Anterior cingulate cortex (tissue), 58 donors: ENCODE results near the gene HOXA7.
A peak's percentile ranks its signal among the peaks of the same experiment; 100 is the strongest.

Experiments
- DNase-seq, 58 donors: peaks; one replicate each; lab custom pipeline; 2025; lab: John Stamatoyannopoulos, UW

HOXA7 gene

GRCh38 chr7:27161214-27161720, 4.8 kb upstream of the HOXA7 start:
- DNase-seq = peak in 1 of 58 donors; percentile 18

DNA sequence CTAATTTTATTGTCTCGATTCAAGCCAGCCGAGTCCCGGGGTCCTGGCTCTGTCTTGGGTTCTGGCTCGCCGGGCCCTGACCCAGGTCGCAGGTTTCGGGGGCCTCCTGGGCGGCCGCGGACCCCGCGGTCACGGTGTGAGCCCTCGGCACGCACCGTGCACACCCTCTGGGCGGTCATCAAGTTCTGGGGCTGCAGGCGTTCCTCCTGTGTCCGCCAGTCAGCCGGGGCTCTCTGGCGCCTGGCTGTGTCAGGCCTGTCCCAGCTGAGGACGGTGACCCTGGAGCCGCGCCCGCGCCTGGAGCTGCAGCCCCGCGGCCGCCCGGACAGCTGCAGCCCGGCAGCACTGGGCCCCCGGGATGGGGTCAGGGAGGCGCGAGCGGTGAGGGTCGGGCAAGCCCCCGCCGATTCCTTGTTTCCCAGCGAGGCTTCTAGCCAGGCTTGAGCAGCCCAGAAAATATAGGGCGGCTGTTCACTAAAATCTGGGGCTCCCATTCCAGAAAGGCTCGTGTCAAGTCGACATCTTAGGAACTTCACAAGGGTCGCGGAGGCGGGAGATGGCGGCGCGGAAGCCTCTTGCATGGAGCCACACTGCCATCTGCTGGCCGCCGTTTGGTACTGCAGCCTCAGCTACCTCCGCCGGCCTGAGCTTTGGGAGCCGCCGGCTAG, 4.2 kb upstream of the HOXA7 start:
- peak in 57 of 58 donors; percentile 11 to 89 (median 60) for DNase-seq

DNA sequence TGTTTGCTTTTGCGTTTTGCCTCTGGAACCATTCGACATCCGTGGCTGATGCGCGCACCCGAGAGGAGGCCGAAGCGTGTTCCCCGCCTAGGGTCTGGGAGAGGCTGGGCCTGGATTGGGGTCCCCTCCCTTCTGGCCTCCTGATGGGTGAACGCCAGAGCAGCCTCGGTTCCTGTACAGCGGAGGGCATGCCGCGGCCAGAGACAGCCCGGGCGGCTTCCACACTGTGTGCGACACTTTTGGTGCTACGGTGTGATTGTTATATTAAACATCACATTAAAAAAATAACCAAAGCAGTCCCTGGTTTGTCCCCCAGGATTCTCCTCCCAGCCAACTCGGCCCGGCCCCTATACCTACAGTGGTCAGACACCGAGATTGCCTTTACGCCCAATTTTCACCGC, 3.7 kb upstream of the HOXA7 start:
- no peak for DNase-seq

DNA sequence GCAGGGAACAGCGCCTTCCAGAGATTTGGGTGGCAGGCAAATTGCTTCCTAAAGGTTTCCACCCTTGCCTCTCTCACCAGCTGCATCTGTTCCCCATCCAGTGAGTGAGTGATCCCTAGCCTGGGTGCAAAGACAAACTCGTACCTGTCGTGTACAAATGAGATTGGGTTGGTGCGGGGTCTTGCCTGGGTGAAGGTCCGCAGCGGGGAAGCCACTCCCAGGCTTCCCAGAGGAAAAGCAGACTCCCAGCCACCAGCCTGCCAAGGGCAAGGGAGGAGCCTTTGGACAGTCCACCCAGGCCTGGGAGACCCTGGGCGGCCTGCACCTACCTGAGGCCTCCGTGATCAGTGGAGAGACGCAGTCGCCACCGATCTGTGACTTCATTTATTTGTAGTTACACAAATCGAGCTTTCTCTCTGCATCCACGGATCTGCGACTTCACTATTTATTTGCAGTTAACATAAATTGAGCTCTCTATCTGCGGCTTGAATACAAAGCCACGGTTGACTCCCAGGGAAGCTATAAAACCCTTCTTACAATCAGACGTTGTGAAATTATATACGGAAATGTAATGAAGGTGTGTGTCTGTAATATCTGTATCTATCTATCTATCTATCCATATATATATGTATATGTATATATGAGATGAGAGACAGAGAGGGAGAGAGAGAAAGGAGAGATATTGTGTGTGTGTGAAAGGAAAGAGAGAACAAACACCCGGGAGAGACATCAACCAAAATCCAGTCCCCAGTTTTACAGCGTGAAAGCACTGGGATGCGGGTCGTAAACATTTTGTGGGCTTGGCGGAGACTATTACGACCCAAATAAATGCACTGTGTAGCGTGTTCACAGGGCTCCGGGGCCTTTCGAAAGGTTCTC, 3.0 kb upstream of the HOXA7 start:
- no peak for DNase-seq

DNA sequence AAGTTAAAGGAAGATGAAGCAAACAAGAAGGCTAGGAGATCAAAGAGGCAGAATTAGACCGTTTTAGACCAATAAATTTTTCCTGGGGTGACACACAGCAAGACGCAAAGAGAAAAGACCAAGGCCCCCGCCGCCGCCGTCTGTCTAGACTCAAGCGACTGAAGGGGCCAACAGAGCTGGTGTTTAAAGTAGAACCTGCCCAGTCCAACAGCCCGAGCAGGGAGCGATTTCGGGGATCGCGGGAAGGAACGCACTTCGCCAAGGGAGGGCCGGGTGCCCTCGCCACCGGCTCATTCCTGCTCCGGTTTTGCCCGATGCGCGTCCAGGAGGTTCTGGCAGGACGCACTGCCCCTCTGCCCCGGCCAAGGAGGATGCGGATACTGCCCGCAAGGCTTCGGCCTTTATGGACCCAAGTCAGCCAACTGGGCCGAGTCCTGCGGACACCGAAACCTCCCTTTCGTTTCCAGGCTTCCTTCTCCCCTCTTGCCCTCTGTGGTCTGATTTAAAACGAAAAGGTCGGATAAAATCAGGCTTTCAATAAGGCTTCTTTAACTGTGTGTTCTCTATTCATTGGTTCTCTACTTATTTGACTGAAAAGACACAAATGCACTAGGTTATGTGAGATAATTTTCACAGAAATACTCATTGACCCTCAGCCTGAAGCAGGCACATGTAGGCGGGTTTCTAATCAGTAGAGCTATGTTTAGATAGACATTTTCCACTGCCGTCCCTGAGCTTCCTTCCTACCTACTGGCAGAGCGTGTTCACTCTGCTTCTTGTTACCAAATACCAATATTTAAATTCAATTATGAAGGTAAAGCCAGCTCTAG, 2.2 kb upstream of the HOXA7 start:
- no peak for DNase-seq

- DNase-seq = no peak
Measured at GRCh38 chr7:27157702-27158431, 1.4 kb upstream of the HOXA7 start.

DNA sequence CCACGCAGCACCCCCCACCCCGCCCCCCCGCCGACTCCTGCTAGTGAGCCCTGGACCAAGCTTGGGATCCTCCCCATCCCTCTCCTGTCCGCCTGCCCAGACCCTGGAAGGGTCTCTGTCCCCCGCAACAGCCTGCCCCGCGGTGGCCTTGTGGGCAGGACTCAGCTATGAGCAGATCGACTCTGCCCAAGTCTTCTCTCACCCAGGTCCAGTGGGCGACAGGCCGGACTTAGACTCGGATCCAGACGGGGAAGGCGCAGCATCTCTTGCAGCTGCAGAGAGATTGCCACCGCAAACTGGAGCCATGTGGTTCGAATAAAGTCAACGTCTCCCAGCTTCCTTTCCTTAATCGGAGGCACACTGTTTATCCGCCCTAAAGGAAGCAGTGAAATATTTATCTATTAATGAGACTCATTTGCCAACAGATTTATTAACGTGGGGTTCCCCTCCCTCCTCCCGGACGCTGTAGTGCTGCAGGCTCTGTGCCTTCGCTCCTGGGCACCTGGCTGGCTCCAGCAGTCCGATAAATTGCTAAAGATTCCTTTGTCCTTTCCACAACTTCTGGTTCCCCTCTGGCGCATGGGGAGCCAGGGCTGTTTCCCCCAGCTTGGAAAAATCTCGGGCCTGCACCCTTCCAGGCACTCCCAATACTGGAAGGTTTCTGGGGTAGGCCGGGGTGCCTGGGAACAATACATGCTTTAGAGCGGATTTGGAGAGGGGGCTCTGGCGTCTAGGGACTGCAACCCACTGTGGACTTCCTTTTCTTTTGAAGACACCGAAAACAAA, 634 bp upstream of the HOXA7 start:
- DNase-seq = no peak

- DNase-seq = no peak
Measured at GRCh38 chr7:27155816-27156507, 513 bp downstream of the HOXA7 start.

GRCh38 chr7:27154901-27155815, 1.3 kb downstream of the HOXA7 start:
- no peak for DNase-seq

- DNase-seq = no peak
Measured at GRCh38 chr7:27154369-27154768, 2.1 kb downstream of the HOXA7 start.

GRCh38 chr7:27153526-27153925, 2.9 kb downstream of the HOXA7 start:
- no peak for DNase-seq

DNA sequence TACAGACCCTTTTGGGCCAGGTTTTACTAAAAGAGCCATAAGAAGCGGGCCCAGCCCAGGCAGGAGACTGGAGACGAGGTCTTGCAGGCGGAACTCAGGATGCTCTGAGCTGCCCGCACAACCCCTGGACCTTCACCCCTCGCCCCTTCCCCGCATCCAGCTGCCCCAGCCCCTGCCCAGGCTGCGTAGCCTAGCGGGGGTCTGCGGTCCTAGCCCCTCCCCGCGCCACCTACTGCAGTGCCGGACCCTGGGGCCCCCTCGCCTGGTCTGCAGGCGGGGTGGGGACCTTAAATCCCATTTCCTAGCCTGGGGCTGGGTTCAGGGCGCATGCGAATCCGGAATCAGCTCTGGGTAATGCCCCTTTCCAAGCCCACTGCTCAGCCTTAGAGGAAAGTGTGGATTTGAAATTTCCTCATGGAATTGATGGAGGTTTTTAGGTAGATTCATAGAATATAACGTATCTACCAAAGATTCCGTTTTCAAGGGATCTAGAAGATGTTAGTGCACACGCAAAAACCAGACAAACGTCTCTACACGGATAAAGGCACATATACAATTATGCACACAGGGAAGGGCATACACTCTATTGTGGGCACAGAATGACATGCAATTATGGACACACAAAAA, 3.5 kb downstream of the HOXA7 start:
- DNase-seq = no peak

DNA sequence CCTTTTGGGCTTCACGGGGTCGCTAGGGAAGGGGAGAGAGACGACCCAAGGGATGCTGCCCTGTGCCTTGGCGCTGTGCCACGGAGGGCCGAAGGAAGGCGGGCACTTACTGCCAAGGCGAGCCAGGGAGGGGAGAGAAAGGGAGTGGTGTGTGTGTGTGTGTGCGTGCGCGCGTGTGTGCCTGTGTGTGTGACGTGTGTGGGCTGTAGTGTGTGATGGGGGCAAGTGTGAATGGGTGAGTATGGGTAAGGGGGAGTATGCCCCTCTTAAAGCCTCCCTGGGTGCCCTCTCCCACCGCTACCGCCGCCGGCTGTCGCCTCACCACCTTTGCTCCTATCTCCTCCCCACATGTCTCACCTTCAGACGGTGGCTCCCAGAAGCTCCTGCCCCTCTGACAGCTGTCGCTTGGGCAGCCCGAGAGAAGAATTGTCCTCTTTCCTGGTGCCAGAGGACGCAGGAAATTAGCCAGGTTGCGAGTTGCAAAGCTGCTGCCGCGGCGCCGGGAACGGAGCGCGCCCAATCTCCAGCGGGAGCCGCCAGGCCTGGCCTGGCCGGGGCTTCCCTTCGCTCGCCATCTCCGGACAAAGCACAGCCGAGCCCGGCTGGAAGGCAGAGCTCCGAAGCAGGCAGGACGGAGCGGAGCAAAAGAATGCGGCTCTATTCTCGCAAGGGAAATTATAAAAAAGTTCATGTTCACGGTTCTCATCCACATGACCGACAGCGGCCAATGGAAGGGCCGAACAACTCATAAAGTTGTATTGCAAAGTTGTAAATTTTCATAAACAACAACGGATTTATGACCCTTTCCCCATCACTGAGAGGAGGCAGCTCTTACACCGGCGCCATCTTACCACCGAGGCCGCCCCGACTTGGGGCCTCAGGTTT, 4.3 kb downstream of the HOXA7 start, which contains the start of gene HOXA3:
HOXA3 (minus strand) TSS at position 653 of the 885 bp plus-strand sequence. CDS start 41,943 bp downstream, outside the sequence.
- no peak for DNase-seq

- no peak for DNase-seq
Measured at GRCh38 chr7:27151341-27151930, 5.0 kb downstream of the HOXA7 start.

DNA sequence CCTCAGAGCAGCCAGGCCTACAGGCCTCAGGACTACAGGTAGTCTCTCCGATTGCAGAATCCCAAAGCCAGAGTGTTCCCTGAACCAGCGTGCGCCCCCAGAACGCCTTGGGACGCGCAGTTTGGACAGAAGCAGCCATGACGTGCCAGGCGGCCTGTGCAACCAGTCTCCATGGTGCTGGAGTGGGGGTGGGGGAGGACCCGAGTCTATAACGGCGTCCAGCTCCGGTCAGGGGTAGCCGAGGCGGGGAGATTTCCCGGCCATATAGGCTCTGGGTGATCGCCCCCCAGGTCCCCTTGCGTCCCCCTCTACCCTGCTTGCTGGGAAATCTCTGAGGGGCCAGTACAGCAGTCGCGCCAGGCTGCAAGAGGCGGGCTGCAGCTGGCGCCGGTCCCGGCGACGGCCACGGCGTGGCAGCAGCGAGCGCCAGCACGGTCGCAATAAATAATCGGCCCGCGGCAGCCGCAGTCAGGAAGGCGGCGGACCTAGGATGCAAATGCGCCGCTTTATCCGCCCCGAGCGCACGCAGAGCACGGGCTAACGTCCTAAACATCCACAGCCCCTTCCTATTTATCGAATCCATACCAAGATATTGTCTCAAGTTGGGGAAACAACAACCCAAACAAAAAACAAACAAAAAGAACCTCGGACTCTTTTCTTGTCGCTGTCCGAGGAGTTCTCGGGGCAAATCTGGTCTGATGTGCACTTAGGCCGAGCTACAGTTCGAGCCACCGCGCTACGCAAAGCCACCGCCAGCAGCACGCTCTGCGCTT, 5.7 kb downstream of the HOXA7 start:
- peak in 7 of 58 donors; percentile 2 to 32 (median 7) for DNase-seq
